Measurements from ENCODE around the gene TNXB. TPM values are rescaled to one million over a fixed set of nuclear protein-coding genes. Genes with fewer than 3 reads are reported as not detected.
A peak's percentile ranks its signal among the peaks of the same experiment; 100 is the strongest.

Gene TNXB
- total and polyA plus RNA-seq, 2 donors (not counting 1 experiment from before 2014, with no cell fraction given), result 8.1 to 63.9 TPM

- Histone ChIP-seq H3K79me2 (ENCODE audit: control insufficient read depth, insufficient read depth, low read length) (no peaks in the 10 kb centered on the region), H4K20me1 (ENCODE audit: control insufficient read depth, extremely low read depth, insufficient read depth, low read length) (no peaks in the 10 kb centered on the region), H3K36me3 (ENCODE audit: control insufficient read depth, insufficient read depth, low read length) (peaks cover 19% of the 10 kb centered on the region), H3K9ac (ENCODE audit: insufficient read depth, low read length) (peak overlapping the region; percentile 32), H3K27me3 (ENCODE audit: control insufficient read depth, insufficient read depth, low read length) (no peaks in the 10 kb centered on the region), H3K9me3 (ENCODE audit: control insufficient read depth, insufficient read depth, low read depth, low read length) (no peaks in the 10 kb centered on the region), H3K4me1 (ENCODE audit: control insufficient read depth, extremely low read depth, insufficient read depth, low read length) (peaks cover 32% of the 10 kb centered on the region), H3K27ac (ENCODE audit: insufficient read depth, low read length) (peak overlapping the region; percentile 93), H3K4me2 (ENCODE audit: extremely low read depth, insufficient read depth, low read length) (no peak overlapping the region), H2AFZ (ENCODE audit: low read length) (no peak overlapping the region), H3K4me3 (replicated peaks in 1 of 4; ENCODE audit: control extremely low read depth in 1 of 4, insufficient read depth in 1 of 4, low read depth in 3 of 4, low read length in 4 of 4) (no peak overlapping the region)
- TF ChIP-seq EZH2 (IDR thresholded peaks at IDR 0.05; ENCODE audit: low read length, missing control alignments), result no peak
- TF ChIP-seq, protein P1, sequence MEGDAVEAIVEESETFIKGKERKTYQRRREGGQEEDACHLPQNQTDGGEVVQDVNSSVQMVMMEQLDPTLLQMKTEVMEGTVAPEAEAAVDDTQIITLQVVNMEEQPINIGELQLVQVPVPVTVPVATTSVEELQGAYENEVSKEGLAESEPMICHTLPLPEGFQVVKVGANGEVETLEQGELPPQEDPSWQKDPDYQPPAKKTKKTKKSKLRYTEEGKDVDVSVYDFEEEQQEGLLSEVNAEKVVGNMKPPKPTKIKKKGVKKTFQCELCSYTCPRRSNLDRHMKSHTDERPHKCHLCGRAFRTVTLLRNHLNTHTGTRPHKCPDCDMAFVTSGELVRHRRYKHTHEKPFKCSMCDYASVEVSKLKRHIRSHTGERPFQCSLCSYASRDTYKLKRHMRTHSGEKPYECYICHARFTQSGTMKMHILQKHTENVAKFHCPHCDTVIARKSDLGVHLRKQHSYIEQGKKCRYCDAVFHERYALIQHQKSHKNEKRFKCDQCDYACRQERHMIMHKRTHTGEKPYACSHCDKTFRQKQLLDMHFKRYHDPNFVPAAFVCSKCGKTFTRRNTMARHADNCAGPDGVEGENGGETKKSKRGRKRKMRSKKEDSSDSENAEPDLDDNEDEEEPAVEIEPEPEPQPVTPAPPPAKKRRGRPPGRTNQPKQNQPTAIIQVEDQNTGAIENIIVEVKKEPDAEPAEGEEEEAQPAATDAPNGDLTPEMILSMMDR (conservative IDR thresholded peaks at IDR 0.05 in 1 of 2, IDR thresholded peaks at IDR 0.05 in 1 of 2; ENCODE audit: low read depth in 1 of 2, low read length in 2 of 2), result no peak
- no peak for DNase-seq (ENCODE audit: low read depth in 2 of 2)
These were observed 6.5 kb upstream of the TNXB start for GRCh38 chr6:32115623-32116022.

DNA sequence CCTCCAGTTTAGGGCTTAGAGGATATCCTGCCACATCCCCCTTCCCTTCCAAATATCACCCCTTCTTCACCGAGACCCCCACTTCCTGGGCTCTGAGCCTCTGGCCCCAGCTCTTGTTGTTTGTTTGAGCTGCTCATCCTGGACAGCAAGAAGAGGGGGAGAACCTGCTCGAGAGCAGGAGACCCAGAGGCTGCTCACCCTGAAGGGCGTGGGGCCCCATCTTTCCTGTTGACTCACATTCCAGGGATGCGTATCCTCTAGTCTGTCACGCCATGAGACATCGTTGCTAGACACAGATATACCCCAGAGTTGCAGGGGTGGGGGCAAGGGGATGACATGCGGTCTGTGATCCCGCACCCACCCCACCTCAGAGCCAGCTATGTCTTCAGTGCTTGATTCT is 5.7 kb upstream of the TNXB start:
- no peaks in the 10 kb centered on the region for H3K79me2 ChIP-seq (ENCODE audit: control insufficient read depth, insufficient read depth, low read length)
- H3K27me3 ChIP-seq (ENCODE audit: control insufficient read depth, insufficient read depth, low read length), result peaks cover 3% of the 10 kb centered on the region
- no peak for DNase-seq (ENCODE audit: low read depth in 2 of 2)
- H3K4me2 ChIP-seq (ENCODE audit: extremely low read depth, insufficient read depth, low read length), result peak overlapping the region; percentile 66
- H4K20me1 ChIP-seq (ENCODE audit: control insufficient read depth, extremely low read depth, insufficient read depth, low read length), result no peaks in the 10 kb centered on the region
- H2AFZ ChIP-seq (ENCODE audit: low read length), result no peak overlapping the region
- no peaks in the 10 kb centered on the region for H3K9me3 ChIP-seq (ENCODE audit: control insufficient read depth, insufficient read depth, low read depth, low read length)
- H3K36me3 ChIP-seq (ENCODE audit: control insufficient read depth, insufficient read depth, low read length), result peaks cover 18% of the 10 kb centered on the region
- TF ChIP-seq, protein P1 (conservative IDR thresholded peaks at IDR 0.05 in 1 of 2, IDR thresholded peaks at IDR 0.05 in 1 of 2; ENCODE audit: low read depth in 1 of 2, low read length in 2 of 2), result no peak
- no peak overlapping the region for H3K4me3 ChIP-seq (replicated peaks in 1 of 4; ENCODE audit: control extremely low read depth in 1 of 4, insufficient read depth in 1 of 4, low read depth in 3 of 4, low read length in 4 of 4)
- H3K27ac ChIP-seq (ENCODE audit: insufficient read depth, low read length), result peak overlapping the region; percentile 93
- H3K4me1 ChIP-seq (ENCODE audit: control insufficient read depth, extremely low read depth, insufficient read depth, low read length), result peaks cover 35% of the 10 kb centered on the region
- H3K9ac ChIP-seq (ENCODE audit: insufficient read depth, low read length), result peak overlapping the region; percentile 56

DNA sequence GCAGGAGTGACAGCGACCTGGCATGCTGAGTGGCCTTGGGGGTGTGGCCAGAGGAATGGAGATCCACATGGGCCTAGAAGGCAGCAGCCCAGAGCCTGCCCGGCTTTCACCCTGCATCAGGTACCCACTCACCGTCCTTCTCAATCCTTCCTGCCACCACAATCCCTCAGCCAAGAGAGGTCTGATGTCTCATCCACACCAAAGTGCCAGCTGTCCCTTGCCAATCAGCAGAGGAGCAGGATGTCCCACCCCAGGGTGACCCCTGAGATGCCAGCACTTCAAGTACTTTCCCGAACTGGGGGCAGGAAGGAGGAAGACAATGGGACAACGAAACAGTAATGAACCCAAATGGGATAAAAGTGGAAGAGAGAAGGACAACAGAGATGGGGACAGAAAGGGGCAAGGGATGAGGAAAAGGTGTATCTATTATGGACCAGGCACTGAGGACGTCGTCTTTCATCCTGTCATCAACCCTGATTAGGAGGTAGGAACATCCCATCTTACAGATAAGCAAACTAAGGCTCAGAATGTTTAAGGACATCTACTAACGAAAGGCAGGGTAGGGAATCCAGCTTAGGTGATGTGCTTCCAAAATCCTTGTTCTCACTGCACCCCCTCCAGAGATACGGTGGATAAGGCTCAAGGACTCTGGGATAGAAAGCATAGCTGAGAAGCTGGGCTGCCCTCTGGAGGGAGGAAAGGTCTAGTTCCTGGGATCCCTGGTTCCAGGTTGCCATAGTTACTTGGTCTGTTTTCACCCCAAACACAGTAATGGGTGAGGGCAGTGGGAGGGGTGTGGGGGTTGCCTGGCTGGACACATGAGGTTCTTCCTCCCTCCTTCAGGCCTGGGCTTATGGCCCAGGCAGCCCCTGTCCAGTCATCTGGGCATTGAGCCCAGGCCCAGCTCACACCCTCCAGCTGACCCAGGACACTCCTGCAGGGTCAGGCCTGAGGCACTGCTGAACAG is 4.5 kb upstream of the TNXB start:
- Histone ChIP-seq H3K4me3 (replicated peaks in 1 of 4; ENCODE audit: control extremely low read depth in 1 of 4, insufficient read depth in 1 of 4, low read depth in 3 of 4, low read length in 4 of 4) (no peak overlapping the region), H3K4me2 (ENCODE audit: extremely low read depth, insufficient read depth, low read length) (peak overlapping the region; percentile 30), H3K27ac (ENCODE audit: insufficient read depth, low read length) (peak overlapping the region; percentile 94), H3K79me2 (ENCODE audit: control insufficient read depth, insufficient read depth, low read length) (no peaks in the 10 kb centered on the region), H3K4me1 (ENCODE audit: control insufficient read depth, extremely low read depth, insufficient read depth, low read length) (peaks cover 38% of the 10 kb centered on the region), H3K36me3 (ENCODE audit: control insufficient read depth, insufficient read depth, low read length) (peaks cover 16% of the 10 kb centered on the region), H2AFZ (ENCODE audit: low read length) (no peak overlapping the region), H3K9me3 (ENCODE audit: control insufficient read depth, insufficient read depth, low read depth, low read length) (no peaks in the 10 kb centered on the region), H4K20me1 (ENCODE audit: control insufficient read depth, extremely low read depth, insufficient read depth, low read length) (no peaks in the 10 kb centered on the region), H3K9ac (ENCODE audit: insufficient read depth, low read length) (peak overlapping the region; percentile 55), H3K27me3 (ENCODE audit: control insufficient read depth, insufficient read depth, low read length) (peaks cover 6% of the 10 kb centered on the region)
- DNase-seq (ENCODE audit: low read depth in 2 of 2), result peak; percentile 76 to 99
- no peak for TF ChIP-seq EZH2 (IDR thresholded peaks at IDR 0.05; ENCODE audit: low read length, missing control alignments)
- TF ChIP-seq, protein P1 (conservative IDR thresholded peaks at IDR 0.05 in 1 of 2, IDR thresholded peaks at IDR 0.05 in 1 of 2; ENCODE audit: low read depth in 1 of 2, low read length in 2 of 2), result peak; percentile 69 to 78
